ENCODE measurements around the gene ERCC3.

ERCC3 gene

GRCh38 chr2:127293748-127294562, at the start of gene ERCC3:
Gene ERCC3, minus strand, starts transcription at chr2:127294144. Its CDS starts 63 bp downstream, at chr2:127294081.
- peak; percentile 89 for DNase-seq (ENCODE audit: low spot score)

- DNase-seq (ENCODE audit: low spot score) = no peak
Measured at GRCh38 chr2:127343277-127343676, 49.3 kb upstream of the ERCC3 start.

GRCh38 chr2:127342101-127342500, 48.2 kb upstream of the ERCC3 start:
- DNase-seq (ENCODE audit: low spot score) = no peak

DNA sequence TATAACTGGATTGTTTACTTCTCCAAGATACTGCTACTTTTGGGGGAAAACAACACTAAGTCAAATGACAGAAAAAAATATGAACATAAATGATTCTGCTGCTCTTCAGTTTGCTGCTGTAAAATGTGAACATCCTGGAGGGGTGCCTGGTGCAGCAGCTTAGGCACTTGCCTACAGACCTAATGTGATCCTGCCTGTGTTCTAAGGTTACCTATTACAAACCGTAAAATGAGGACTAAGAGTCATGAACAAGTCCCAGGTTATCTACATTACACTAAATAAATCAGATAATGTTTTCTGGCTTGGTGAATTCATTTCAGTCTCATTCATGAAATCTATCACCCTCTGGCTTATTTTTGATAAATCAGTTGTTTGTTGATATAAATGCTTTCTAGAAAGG, 38.4 kb upstream of the ERCC3 start:
- no peak for DNase-seq (ENCODE audit: low spot score)

DNA sequence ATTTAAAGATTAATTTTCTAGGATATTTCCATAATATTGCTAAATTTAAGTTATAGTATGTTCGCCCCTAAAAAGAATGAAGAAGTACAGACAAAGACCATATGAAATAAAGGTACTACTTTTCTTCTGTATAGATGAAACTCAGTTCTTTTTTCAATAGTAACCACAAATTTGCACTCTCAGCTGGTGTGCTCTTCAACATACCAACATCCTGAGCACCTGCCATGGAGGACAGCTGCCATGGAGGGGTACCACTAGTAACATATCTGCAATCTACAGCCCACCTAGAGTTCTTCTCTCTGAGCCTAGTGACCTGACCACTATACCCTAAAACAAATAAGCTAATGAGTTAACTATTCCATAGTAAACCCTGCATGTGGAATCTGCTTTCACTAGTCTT, 36.8 kb upstream of the ERCC3 start:
- no peak for DNase-seq (ENCODE audit: low spot score)

GRCh38 chr2:127326289-127326945, 32.5 kb upstream of the ERCC3 start:
- DNase-seq (ENCODE audit: low spot score) = no peak

- DNase-seq (ENCODE audit: low spot score) = peak; percentile 44
Measured at GRCh38 chr2:127324635-127325034, 30.7 kb upstream of the ERCC3 start.

DNA sequence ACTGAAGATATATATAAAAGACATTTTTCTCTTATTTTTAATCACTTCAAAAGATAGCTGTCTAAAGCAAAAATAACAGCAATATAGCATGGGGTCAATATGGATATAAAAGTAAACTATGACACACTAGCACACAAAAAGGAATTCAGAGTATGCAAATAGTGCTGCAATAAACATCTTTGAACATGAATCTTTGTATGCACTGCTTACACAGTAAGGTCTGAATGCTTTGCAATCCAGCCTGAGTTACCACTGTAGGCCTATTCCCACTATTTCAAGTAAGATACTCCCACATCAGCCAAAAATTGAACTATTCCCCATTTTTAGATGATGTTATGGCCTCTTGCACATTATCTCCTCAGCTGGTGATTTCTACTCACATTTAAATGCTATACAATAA, 27.4 kb upstream of the ERCC3 start:
- DNase-seq (ENCODE audit: low spot score) = no peak

- DNase-seq (ENCODE audit: low spot score) = no peak
Measured at GRCh38 chr2:127320586-127321275, 26.8 kb upstream of the ERCC3 start.

- DNase-seq (ENCODE audit: low spot score) = no peak
Measured at GRCh38 chr2:127320067-127320466, 26.1 kb upstream of the ERCC3 start.

DNA sequence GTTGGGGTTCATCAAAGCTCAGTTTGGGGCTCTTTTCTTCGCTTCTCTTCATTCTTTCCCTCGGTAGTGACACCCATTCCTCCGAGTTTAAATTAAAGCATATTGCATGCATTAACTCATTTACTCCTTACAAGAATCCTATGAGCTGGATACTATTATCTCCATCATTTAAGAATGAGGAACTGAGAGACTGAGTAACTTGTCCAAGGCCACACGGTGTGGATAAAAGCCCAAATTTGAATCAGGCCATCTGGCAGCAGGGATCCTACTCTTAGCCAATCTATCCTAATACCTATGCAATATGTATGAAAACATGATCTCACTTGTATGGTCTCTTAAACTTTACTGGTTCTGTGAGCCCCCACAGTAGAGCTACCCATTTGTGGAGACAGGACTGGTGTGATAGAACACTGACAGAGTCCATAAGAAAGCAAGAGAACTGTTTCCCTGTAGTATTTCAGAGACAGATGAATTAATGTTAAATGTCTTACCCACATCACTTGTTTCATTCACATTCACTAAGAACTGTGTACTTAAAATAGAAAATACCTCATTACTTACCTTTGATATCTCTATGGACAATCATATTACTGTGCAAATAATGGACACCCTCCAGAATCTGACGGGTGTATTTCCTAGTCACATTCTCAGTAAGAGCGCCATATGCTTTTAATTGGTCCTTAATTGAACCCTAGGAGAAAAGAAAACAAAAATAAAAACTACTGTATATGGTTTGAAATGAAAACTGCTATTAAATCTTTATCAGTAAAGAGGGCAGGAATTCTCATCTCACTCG, 20.4 kb upstream of the ERCC3 start:
- peak; percentile 35 for DNase-seq (ENCODE audit: low spot score)

DNA sequence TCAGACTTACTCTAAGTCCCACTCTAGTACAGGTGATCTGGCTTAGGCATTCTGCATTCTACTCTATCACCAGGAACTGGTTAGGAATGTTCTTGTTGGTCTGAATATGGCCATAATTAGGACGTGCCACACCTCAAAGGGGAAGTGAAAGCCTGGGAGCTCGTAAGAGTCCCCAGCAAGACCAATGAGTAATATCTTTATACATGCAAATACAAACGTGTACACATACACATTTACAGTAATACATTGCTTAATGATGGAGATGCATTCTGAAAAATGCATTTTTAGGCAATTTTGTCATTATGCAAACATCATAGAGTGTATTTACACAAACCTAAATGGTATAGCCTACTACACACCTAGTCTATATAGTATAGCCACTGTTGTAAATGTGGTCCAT, 19.5 kb upstream of the ERCC3 start:
- DNase-seq (ENCODE audit: low spot score) = no peak

DNA sequence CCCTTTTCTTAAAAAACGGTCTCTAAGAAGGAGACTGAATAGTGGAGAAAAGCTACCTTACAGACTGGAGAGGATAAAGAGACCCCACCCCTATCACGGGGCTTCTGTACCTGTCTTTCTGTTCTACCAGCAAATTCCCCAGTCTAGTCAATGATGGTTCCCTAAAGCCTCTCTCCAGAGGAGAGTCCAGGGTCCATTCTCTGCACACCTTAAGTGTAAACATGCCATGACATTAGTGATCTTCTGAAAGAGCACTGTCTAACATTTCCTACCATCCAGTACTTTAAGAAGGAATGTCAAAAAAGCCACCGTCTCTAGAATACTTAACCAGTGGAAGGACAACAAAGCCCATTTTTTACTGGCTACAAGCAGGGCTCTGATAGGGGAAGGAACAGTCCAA, 17.0 kb upstream of the ERCC3 start:
- DNase-seq (ENCODE audit: low spot score) = no peak

GRCh38 chr2:127309468-127309867, 15.5 kb upstream of the ERCC3 start:
- no peak for DNase-seq (ENCODE audit: low spot score)

GRCh38 chr2:127308586-127309138, 14.7 kb upstream of the ERCC3 start:
- peak; percentile 68 for DNase-seq (ENCODE audit: low spot score)

DNA sequence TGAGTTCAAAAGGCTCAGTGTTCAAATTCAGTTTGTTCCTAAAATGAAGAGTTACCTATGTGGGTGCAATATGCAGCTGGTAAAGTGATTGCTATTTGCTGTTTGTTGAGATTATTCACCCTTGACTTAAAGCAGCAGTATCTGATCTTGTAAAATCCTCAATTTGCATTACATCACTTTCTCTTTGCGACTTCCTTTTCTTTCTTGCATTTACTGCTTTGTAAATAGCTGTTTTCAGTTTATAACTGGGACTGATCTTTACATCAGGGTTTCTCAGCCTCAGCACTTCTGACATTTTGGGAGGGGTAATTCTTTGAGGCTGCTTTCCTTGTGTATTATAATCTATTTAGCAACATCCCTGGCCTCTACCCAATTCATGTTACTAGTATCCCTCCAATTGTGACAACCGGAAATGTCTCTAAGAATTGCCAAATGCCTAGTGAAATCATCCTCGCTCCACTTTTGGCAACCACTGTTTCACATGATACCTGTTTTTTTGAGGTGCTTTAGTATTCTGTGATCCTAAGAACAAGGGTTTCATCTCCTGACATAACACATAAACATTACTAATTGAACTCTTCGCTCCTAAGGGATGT, 12.1 kb upstream of the ERCC3 start:
- no peak for DNase-seq (ENCODE audit: low spot score)

DNA sequence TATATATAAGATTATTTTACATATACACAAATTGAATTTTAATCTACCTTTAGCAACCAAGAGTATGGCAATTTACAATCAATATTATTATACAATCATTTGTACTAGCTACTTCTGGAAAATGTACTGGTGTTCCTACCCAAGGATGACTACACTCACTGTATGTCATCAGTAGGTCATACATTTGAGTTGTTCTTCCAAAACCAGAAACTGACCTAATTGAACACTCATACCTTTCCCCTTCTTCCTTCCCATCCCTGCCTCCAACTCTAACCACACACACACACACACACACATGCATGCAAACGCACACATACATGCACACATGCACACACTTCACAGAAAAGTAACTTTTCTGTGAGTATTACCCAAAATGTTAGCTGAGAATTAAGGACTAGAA, 8.2 kb upstream of the ERCC3 start:
- DNase-seq (ENCODE audit: low spot score) = no peak

DNA sequence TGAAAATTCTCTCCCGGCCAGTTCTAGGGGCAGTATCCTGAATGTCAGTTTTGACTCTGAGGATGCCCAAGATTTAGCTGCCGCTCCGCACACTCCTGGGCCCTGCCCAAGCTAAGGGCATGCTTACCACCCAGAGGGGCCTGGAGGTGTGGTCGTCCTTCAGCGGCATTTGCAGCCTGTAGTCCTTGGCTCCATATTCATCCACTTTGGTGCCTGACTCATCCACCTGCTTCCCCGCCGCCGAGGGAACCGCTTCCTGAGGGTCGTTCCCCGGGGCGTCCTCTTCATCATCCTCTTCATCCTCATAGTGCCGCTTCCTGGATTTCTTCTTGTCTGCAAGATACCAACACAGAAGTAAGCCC, 577 bp downstream of the ERCC3 start:
- no peak for DNase-seq (ENCODE audit: low spot score)

DNA sequence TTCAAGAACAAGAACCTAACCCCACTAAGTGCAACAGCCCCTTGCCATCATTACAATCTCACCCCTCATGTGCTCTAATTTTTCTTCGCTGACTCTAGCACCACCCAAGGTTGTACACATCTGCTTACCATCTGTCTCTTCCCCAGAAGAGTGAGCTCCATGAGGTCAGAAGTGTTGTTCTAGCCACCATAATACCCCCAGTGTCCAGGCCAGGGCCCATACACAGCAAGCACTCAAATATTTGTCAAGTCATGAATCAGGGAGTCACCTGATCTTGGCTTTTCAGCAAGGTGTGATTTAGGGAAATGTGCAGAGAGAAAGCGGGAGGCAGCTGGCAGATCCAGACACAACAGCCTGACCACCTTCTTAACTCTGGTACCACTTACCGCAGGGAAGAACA, 5.7 kb downstream of the ERCC3 start:
- DNase-seq (ENCODE audit: low spot score) = no peak

- no peak for DNase-seq (ENCODE audit: low spot score)
Measured at GRCh38 chr2:127283275-127283674, 10.7 kb downstream of the ERCC3 start.

- no peak for DNase-seq (ENCODE audit: low spot score)
Measured at GRCh38 chr2:127280693-127281092, 13.3 kb downstream of the ERCC3 start.

DNA sequence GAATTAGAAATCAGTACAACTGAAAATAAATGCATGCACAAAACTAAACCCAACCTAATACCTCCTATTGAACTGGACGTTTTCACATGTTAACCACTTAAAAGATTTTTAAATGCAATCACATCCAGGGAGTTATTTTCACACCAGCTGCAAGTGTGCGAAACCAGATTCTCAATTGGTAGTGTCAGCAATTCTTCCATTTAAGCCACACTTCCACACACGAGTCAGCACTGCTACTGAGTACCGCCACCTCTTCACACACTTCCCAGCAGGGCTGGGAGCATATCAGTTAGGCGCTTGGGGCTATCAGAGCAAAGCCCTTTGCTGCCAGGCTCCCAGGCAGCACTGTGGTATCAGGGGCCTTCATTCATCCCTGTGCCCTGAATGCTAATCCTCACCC, 14.2 kb downstream of the ERCC3 start:
- DNase-seq (ENCODE audit: low spot score) = no peak
